Measurements from ENCODE around the gene ACER3. TPM values are rescaled to one million over a fixed set of nuclear protein-coding genes. Genes with fewer than 3 reads are reported as not detected.
A peak's percentile ranks its signal among the peaks of the same experiment; 100 is the strongest.
"Not testable (repeated sequence)": the region's sequence is repeated elsewhere in the genome, so short reads cannot be mapped to it uniquely, and the experiment has no call there.

Gene ACER3
- total RNA-seq, 1 experiment from 2014 or later = 7.1 TPM

GRCh38 chr11:77038029-77038824, 177.5 kb downstream of the ACER3 start:
- no peak for DNase-seq (ENCODE audit: low spot score)

- DNase-seq (ENCODE audit: low spot score) = no peak
Measured at GRCh38 chr11:77038825-77039326, 178.2 kb downstream of the ACER3 start.

GRCh38 chr11:77039491-77040400, 179.0 kb downstream of the ACER3 start:
- DNase-seq (ENCODE audit: low spot score) = peak; percentile 43

- DNase-seq (ENCODE audit: low spot score) = no peak
Measured at GRCh38 chr11:77040401-77040777, 179.7 kb downstream of the ACER3 start.

GRCh38 chr11:77040889-77041288, 180.2 kb downstream of the ACER3 start:
- no peak for DNase-seq (ENCODE audit: low spot score)

- DNase-seq (ENCODE audit: low spot score) = no peak
Measured at GRCh38 chr11:77042111-77042726, 181.5 kb downstream of the ACER3 start.

GRCh38 chr11:77044356-77044755, 183.6 kb downstream of the ACER3 start:
- DNase-seq (ENCODE audit: low spot score) = no peak

GRCh38 chr11:77044886-77045285, 184.2 kb downstream of the ACER3 start:
- no peak for DNase-seq (ENCODE audit: low spot score)

GRCh38 chr11:77046060-77046501, 185.4 kb downstream of the ACER3 start:
- DNase-seq (ENCODE audit: low spot score) = peak; percentile 85

GRCh38 chr11:77047007-77047927, 186.5 kb downstream of the ACER3 start:
- DNase-seq (ENCODE audit: low spot score) = peak; percentile 99

GRCh38 chr11:77047928-77048446, 187.3 kb downstream of the ACER3 start:
- DNase-seq (ENCODE audit: low spot score) = not testable (repeated sequence)

- DNase-seq (ENCODE audit: low spot score) = peak; percentile 47
Measured at GRCh38 chr11:77049026-77049425, 188.3 kb downstream of the ACER3 start.

GRCh38 chr11:77051511-77051910, 190.8 kb downstream of the ACER3 start:
- DNase-seq (ENCODE audit: low spot score) = no peak

GRCh38 chr11:77052518-77052917, 191.8 kb downstream of the ACER3 start:
- no peak for DNase-seq (ENCODE audit: low spot score)

- no peak for DNase-seq (ENCODE audit: low spot score)
Measured at GRCh38 chr11:77053217-77054015, 192.7 kb downstream of the ACER3 start.

GRCh38 chr11:77054084-77054483, 193.4 kb downstream of the ACER3 start:
- no peak for DNase-seq (ENCODE audit: low spot score)

GRCh38 chr11:77055101-77055561, 194.4 kb downstream of the ACER3 start:
- no peak for DNase-seq (ENCODE audit: low spot score)

GRCh38 chr11:77055913-77056312, 195.2 kb downstream of the ACER3 start:
- DNase-seq (ENCODE audit: low spot score) = no peak

GRCh38 chr11:77056814-77057402, 196.2 kb downstream of the ACER3 start:
- no peak for DNase-seq (ENCODE audit: low spot score)
